Left lung (tissue), 10 donors: Measurements from ENCODE around the gene GRB10. TPM values are rescaled to one million over a fixed set of nuclear protein-coding genes. Genes with fewer than 3 reads are reported as not detected.

Source experiments
- ATAC-seq: fragments of 200-7000 bp; cut with Tn5 transposase; one replicate; pipeline ENCODE4 v1.9.1; 2020; ENCODE audit warnings: moderate library complexity
- DNase-seq, 4 donors: peaks; one replicate each; pipeline ENCODE4 v3.0.0-alpha.2; 2013 to 2020
- H3K27ac ChIP-seq, 2 donors: fragments of 200-600 bp; sonication (generic) in 1 of 2; one replicate each; pipeline versions ENCODE4 v1.5.0 to v1.8.0; 2020 to 2021
- H3K27me3 ChIP-seq, 2 donors: fragments of 200-600 bp; sonication (generic) in 1 of 2; one replicate each; pipeline versions ENCODE4 v1.5.0 to v1.8.0; 2020 to 2021
- H3K36me3 ChIP-seq, 2 donors: fragments of 200-600 bp; sonication (generic) in 1 of 2; one replicate each; pipeline versions ENCODE4 v1.5.0 to v1.8.0; 2020 to 2021
- H3K4me1 ChIP-seq, 2 donors: fragments of 200-600 bp; one replicate each; pipeline ENCODE4 v1.8.0; 2021
- H3K4me3 ChIP-seq, 2 donors: fragments of 200-600 bp; sonication (generic) in 1 of 2; one replicate each; pipeline versions ENCODE4 v1.5.0 to v1.8.0; 2020 to 2021; ENCODE audit warnings: mild to moderate bottlenecking in 1 of 2
- H3K9me3 ChIP-seq, 2 donors: fragments of 200-600 bp; sonication (generic) in 1 of 2; one replicate each; pipeline versions ENCODE4 v1.5.0 to v1.8.0; 2020 to 2021
- intact Hi-C, 2 donors: fragments of 100-400 bp; cut with DNase I; formaldehyde crosslinking; loops; one replicate each; pipeline versions ENCODE4 v1.11.2 to v1.14.2; 2022
- polyA plus RNA-seq, 6 donors: library from polyadenylated mRNA; unstranded; fragments of 120-200 nt; gene quantifications; one replicate each; pipeline ENCODE4 v1.2.1, GENCODE V29; 2013; ENCODE audit not compliant: insufficient read length in 6 of 6
- total RNA-seq, 2 donors: library from RNA; stranded (reverse); fragmentation: NEBNext Ultra II Directional; extraction: Animal tissue kit (Norgen Biotek cat#: 25700); gene quantifications; one replicate each; pipeline ENCODE4 v1.2.1, GENCODE V29; 2021
- TF ChIP-seq, protein P1 (sequence below), 2 donors: fragments of 200-600 bp; sonication (generic) in 1 of 2; IDR thresholded peaks; one replicate each; pipeline versions ENCODE4 v1.5.0 to v1.8.0; 2021; ENCODE audit warnings: antibody characterized with exemption in 2 of 2
- donor health status: DM: no; HTN: yes; CAD: no.
- donor health status: DM: no; HTN: no; CAD: no.

Gene GRB10
- total and polyA plus RNA-seq, 8 donors = 38.8 to 58.3 (median 45.0) TPM

DNA sequence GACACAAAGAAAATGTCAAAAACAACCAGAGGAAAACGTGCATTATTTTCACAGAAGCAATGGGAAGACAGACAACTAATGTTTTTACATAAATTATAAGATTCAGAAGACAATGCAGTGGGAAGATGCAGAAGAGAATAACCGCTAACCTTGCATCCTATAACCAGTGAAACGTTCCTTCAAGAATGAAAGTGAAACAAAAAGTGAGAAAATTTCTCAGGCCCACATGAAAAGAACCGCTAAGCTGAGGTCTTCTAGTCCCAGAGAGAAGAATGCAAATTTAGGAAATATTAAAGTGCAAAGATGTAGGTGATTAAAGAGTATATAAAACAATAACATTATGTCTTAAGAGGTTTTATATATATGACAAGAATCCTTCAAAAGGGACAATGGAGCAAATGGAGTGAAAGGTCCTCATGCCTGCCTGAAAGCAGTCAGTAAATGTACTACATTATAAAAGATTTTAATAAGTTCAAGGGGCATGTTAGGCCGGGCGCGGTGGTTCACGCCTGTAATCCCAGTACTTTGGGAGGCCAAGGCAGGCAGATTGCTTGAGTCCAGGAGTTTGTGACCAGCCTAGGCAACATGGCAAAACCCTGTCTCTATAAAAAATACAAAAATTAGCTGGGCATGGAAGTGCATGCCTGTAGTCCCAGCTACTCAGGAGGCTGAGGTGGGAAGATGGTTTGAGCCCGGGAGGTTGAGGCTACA is 174.3 kb downstream of the GRB10 start:
- TF ChIP-seq, protein P1, sequence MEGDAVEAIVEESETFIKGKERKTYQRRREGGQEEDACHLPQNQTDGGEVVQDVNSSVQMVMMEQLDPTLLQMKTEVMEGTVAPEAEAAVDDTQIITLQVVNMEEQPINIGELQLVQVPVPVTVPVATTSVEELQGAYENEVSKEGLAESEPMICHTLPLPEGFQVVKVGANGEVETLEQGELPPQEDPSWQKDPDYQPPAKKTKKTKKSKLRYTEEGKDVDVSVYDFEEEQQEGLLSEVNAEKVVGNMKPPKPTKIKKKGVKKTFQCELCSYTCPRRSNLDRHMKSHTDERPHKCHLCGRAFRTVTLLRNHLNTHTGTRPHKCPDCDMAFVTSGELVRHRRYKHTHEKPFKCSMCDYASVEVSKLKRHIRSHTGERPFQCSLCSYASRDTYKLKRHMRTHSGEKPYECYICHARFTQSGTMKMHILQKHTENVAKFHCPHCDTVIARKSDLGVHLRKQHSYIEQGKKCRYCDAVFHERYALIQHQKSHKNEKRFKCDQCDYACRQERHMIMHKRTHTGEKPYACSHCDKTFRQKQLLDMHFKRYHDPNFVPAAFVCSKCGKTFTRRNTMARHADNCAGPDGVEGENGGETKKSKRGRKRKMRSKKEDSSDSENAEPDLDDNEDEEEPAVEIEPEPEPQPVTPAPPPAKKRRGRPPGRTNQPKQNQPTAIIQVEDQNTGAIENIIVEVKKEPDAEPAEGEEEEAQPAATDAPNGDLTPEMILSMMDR (IDR thresholded peaks at IDR 0.05) = no peak
- H3K4me3 ChIP-seq = no peak overlapping the region
- no peaks in the 10 kb centered on the region for H3K9me3 ChIP-seq
- peaks cover 0 to 92% of the 10 kb centered on the region in 2 donors for H3K36me3 ChIP-seq
- ATAC-seq = no peak
- intact Hi-C loops = no loop called here
- H3K27me3 ChIP-seq = no peaks in the 10 kb centered on the region
- DNase-seq = no peak
- no peak overlapping the region for H3K27ac ChIP-seq
- H3K4me1 ChIP-seq = peaks cover 0 to 13% of the 10 kb centered on the region in 2 donors

DNA sequence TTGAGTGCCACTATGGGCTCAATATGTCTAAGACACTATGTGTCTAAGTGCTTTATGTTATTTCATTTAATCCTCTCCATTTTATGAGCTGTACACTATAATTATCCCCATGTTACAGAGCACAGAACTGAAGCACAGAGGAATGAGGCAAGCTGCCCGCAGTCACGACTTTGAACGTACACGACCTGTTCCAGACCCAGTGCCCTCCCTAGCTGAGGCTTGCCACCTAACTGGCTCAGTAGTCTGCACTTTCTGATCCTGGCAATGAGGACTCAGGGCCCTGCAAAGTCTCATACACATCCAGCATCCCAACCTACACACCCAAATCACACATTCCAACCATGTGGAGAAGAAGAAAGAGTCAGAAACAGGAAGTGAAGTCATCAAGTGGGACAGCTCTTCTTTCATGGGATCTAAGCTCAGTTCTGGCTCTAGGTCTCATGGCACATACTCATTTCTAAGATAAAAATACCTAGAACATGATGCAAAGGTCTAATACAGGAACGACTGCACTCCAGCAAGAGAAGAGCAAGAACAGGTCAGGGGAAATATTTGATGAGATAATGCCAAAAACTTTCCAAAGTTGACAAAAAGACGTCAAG is 175.1 kb downstream of the GRB10 start:
- no peak for ATAC-seq
- DNase-seq = no peak
- Histone ChIP-seq H3K9me3 (no peaks in the 10 kb centered on the region), H3K4me3 (no peak overlapping the region), H3K36me3 (peaks cover 0 to 92% of the 10 kb centered on the region in 2 donors), H3K27ac (no peak overlapping the region), H3K4me1 (peaks cover 0 to 13% of the 10 kb centered on the region in 2 donors), H3K27me3 (no peaks in the 10 kb centered on the region)
- TF ChIP-seq, protein P1 (IDR thresholded peaks at IDR 0.05) = no peak
- intact Hi-C loops = no loop called here

DNA sequence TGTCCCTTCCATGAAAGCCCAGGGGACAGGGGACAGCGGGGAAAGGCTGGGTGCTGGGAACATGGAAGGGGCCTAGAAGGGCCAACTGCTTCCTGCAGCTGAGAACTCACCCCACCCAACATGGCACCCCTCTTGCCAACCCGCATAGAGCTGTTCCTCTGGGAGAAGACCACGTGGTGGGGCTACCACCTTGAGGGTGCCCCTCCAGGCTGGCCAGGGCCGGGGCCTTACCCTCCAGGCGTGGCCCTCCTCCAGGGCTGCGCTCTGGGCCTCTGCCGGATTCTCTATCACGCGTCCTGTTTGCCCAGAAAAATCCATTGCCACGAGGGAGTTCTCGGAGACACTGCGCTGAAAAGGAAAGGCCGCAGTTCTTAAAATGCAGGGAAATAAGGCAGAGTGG is 177.6 kb downstream of the GRB10 start:
- Histone ChIP-seq H3K36me3 (peaks cover 0 to 89% of the 10 kb centered on the region in 2 donors), H3K4me3 (no peak overlapping the region), H3K27ac (no peak overlapping the region), H3K27me3 (no peaks in the 10 kb centered on the region), H3K9me3 (no peaks in the 10 kb centered on the region), H3K4me1 (no peaks in the 10 kb centered on the region)
- intact Hi-C loops = no loop called here
- DNase-seq (no peak), ATAC-seq (no peak)
- TF ChIP-seq, protein P1 (IDR thresholded peaks at IDR 0.05) = no peak

DNA sequence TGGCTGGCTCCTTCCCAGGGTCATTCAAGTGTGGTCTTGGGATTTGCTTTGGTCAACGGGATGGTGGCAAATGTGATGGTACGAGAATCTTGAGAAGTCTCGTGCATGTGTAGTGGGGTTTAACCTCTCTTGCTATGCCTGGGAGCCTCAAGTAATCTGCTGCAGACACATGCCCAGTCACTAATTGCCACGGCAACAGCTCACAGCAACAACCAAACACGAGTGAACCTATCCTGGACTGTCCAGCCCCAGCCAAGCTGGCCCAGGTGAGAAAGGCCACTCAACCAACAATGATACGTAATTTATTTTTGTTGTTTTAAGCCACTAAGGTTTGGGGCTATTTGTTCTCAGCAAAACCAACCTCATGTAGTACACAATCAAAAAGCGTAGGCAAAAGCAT is 179.4 kb downstream of the GRB10 start:
- Histone ChIP-seq H3K27me3 (no peaks in the 10 kb centered on the region), H3K4me3 (no peak overlapping the region), H3K9me3 (no peaks in the 10 kb centered on the region), H3K27ac (no peak overlapping the region), H3K36me3 (peaks cover 0 to 85% of the 10 kb centered on the region in 2 donors), H3K4me1 (no peaks in the 10 kb centered on the region)
- ATAC-seq (no peak), DNase-seq (no peak)
- TF ChIP-seq, protein P1 (IDR thresholded peaks at IDR 0.05) = no peak
- intact Hi-C loops = no loop called here

DNA sequence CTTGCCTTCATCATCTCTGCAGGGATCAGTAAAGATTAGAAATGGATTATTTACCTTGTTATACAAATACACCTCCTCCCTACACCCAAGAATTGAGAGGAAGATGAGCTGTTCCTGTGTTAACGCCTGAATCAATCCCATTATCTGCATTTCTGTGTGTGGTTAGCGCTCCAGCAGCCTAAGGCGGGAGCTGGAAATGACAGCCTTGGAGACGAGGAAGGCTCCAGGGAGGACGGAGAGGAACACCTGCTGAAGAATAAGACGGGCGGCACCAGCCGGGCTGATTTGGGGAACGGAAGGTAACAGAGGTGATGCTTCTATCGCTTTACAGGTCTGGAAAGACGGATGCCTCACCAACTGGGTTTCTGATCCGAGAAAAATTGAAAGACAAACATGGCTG is 183.3 kb downstream of the GRB10 start:
- no peaks in the 10 kb centered on the region for H3K9me3 ChIP-seq
- intact Hi-C loops = no loop called here
- no peak overlapping the region for H3K27ac ChIP-seq
- no peak overlapping the region for H3K4me3 ChIP-seq
- no peaks in the 10 kb centered on the region for H3K27me3 ChIP-seq
- no peaks in the 10 kb centered on the region for H3K4me1 ChIP-seq
- H3K36me3 ChIP-seq = peaks cover 0 to 66% of the 10 kb centered on the region in 2 donors
- DNase-seq (no peak), ATAC-seq (no peak)
- TF ChIP-seq, protein P1 (IDR thresholded peaks at IDR 0.05) = no peak
